Mesothelial cell of epicardium (in vitro differentiated cells): ENCODE measurements around the gene TSPAN18. TPM values are rescaled to one million over a fixed set of nuclear protein-coding genes. Genes with fewer than 3 reads are reported as not detected.

Experiments
- DNase-seq, 2 experiments: peaks; one replicate each; pipeline ENCODE4 v3.0.0; 2021; ENCODE audit warnings: low spot score in 2 of 2; ENCODE audit not compliant: unreplicated experiment in 2 of 2
- H3K27ac Mint-ChIP-seq: 2 replicates; pipeline ENCODE4 v1.8.0; 2021; ENCODE audit warnings: mixed read lengths
- H3K27me3 Mint-ChIP-seq: 2 replicates; pipeline ENCODE4 v1.8.0; 2021; ENCODE audit warnings: low read depth, mixed read lengths
- H3K36me3 Mint-ChIP-seq: 2 replicates; pipeline ENCODE4 v1.8.0; 2021; ENCODE audit warnings: mixed read lengths
- H3K4me1 Mint-ChIP-seq: 2 replicates; pipeline ENCODE4 v1.8.0; 2021; ENCODE audit warnings: mixed read lengths
- H3K4me3 Mint-ChIP-seq: 2 replicates; pipeline ENCODE4 v1.8.0; 2021; ENCODE audit warnings: mild to moderate bottlenecking, moderate library complexity, mixed read lengths
- H3K9me3 Mint-ChIP-seq: 2 replicates; pipeline ENCODE4 v1.8.0; 2021; ENCODE audit warnings: mixed read lengths
- CTCF ChIP-seq: fragments of 200-600 bp; sonication (generic); IDR thresholded peaks from one replicate; pipeline ENCODE4 v1.5.0; 2021; ENCODE audit warnings: antibody characterized with exemption; ENCODE audit not compliant: unreplicated experiment
- total RNA-seq: library from RNA; stranded (reverse); gene quantifications from 3 replicates; pipeline ENCODE4 v1.2.1, GENCODE V29; 2021

The TSPAN18 gene
- total RNA-seq, 1 donor from 2014 or later: 47.4 TPM

- no peaks in the 10 kb centered on the region for H3K9me3 Mint-ChIP-seq
- H3K4me1 Mint-ChIP-seq: peaks cover 22% of the 10 kb centered on the region
- H3K27ac Mint-ChIP-seq: no peak overlapping the region
- no peaks in the 10 kb centered on the region for H3K36me3 Mint-ChIP-seq
- no peaks in the 10 kb centered on the region for H3K27me3 Mint-ChIP-seq
- DNase-seq: no peak
- no peak overlapping the region for H3K4me3 Mint-ChIP-seq
- no peak for TF ChIP-seq CTCF
Measured at GRCh38 chr11:44966694-44967093, 239.9 kb downstream of the TSPAN18 start.

- DNase-seq: no peak
- no peak overlapping the region for H3K4me3 Mint-ChIP-seq
- H3K27ac Mint-ChIP-seq: no peak overlapping the region
- no peaks in the 10 kb centered on the region for H3K9me3 Mint-ChIP-seq
- no peaks in the 10 kb centered on the region for H3K27me3 Mint-ChIP-seq
- no peaks in the 10 kb centered on the region for H3K36me3 Mint-ChIP-seq
- peaks cover 15% of the 10 kb centered on the region for H3K4me1 Mint-ChIP-seq
- no peak for TF ChIP-seq CTCF
Measured at GRCh38 chr11:44967930-44968496, 241.3 kb downstream of the TSPAN18 start.

- H3K9me3 Mint-ChIP-seq: no peaks in the 10 kb centered on the region
- no peak overlapping the region for H3K27ac Mint-ChIP-seq
Measured at GRCh38 chr11:44968510-44968909, 241.7 kb downstream of the TSPAN18 start.

GRCh38 chr11:44969651-44970252, 243.0 kb downstream of the TSPAN18 start:
- no peaks in the 10 kb centered on the region for H3K9me3 Mint-ChIP-seq
- DNase-seq: no peak
- no peaks in the 10 kb centered on the region for H3K36me3 Mint-ChIP-seq
- H3K27me3 Mint-ChIP-seq: no peaks in the 10 kb centered on the region
- H3K27ac Mint-ChIP-seq: no peak overlapping the region
- no peak for TF ChIP-seq CTCF
- H3K4me1 Mint-ChIP-seq: peaks cover 8% of the 10 kb centered on the region
- H3K4me3 Mint-ChIP-seq: no peak overlapping the region

More at GRCh38 chr11:44968510-44968909, 241.7 kb downstream of the TSPAN18 start:
- no peak for TF ChIP-seq CTCF
- no peak overlapping the region for H3K4me3 Mint-ChIP-seq
- no peak for DNase-seq
- no peaks in the 10 kb centered on the region for H3K36me3 Mint-ChIP-seq
- H3K4me1 Mint-ChIP-seq: peaks cover 15% of the 10 kb centered on the region
- no peaks in the 10 kb centered on the region for H3K27me3 Mint-ChIP-seq

GRCh38 chr11:44970293-44970692, 243.5 kb downstream of the TSPAN18 start:
- Mint-ChIP-seq H3K27me3 (no peaks in the 10 kb centered on the region), H3K27ac (no peak overlapping the region), H3K4me1 (peaks cover 3% of the 10 kb centered on the region), H3K4me3 (no peak overlapping the region), H3K36me3 (no peaks in the 10 kb centered on the region), H3K9me3 (no peaks in the 10 kb centered on the region)
- no peak for DNase-seq
- TF ChIP-seq CTCF: no peak

GRCh38 chr11:44971185-44971584, 244.4 kb downstream of the TSPAN18 start:
- no peaks in the 10 kb centered on the region for H3K27me3 Mint-ChIP-seq
- no peak overlapping the region for H3K4me3 Mint-ChIP-seq
- no peaks in the 10 kb centered on the region for H3K36me3 Mint-ChIP-seq
- no peak for TF ChIP-seq CTCF
- H3K27ac Mint-ChIP-seq: no peak overlapping the region
- H3K9me3 Mint-ChIP-seq: no peaks in the 10 kb centered on the region
- H3K4me1 Mint-ChIP-seq: peaks cover 2% of the 10 kb centered on the region
- no peak for DNase-seq
